ENCODE results near the gene UST. TPM values are rescaled to one million over a fixed set of nuclear protein-coding genes. Genes with fewer than 3 reads are reported as not detected.

UST gene
- total RNA-seq, 1 experiment from 2014 or later, result 0.37 TPM

DNA sequence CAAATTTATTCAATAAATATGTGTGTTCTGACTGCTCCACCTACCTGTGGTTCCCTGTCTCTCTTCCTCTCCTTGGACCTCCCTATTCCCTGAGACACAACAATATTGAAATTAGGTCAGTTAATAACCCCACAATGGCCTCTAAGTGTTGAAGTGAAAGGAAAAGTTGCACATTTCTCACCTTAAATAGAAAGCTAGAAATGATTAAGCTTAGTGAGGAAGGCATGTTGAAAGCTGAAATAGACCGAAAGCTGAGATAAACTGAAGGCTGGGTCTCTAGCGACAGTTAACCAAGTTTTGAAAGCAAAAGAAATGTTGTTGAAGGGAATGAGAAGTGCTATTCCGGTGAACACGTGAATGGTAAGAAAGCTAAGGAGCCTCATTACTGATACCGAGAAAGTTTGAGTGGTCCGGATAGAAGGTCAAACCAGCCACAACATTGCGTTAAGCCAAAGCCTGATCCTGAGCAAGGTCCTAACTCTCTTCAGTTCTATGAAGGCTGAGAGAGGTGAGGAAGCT is 34.1 kb downstream of the UST start:
- in situ Hi-C loops (cut with HindIII; ENCODE audit: low pct_unique_long_range_greater_than_20kb, low sequenced_read_pairs), result no loop called here
- DNase-seq (ENCODE audit: low read depth), result no peak

DNA sequence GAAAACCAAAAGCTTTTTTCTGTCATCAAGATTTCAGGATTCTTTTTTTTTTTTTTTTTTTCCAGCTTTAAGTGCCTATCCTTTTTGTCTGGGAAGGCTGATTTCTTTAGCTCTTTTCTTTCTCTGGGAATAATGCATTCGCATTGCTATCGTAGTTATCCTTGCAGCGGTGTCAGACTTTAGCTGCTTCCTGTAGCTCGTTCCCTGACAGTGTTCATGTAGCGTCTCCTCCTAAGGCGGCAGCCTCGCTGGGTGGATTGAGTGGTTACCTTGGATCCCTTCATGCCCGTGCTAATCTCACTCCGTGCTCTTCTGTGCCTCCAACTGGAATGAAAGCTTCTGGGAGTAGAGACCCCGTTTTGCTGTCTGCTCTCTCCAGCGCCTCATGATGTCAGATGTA is 43.1 kb downstream of the UST start:
- in situ Hi-C loops (cut with HindIII; ENCODE audit: low pct_unique_long_range_greater_than_20kb, low sequenced_read_pairs), result no loop called here
- no peak for DNase-seq (ENCODE audit: low read depth)

DNA sequence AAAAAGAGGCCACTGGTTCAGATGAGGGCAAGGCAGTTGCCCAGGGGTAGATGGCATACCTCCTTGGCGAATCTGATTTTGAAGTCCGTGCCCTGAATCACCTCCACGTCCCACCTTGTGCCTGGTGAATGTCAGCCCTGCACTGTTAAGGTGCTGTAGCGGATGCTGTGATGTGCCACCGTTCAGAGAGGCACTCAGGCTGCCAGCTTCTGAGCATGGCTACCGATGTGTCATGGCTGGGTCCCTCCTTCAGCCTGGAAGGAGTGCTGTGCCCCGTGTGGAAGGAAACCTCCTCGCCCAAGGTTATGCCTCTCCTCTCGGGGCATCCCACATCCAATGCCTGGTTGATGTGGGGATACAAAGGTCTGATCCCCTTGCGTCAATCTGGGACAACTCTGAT is 43.6 kb downstream of the UST start:
- in situ Hi-C loops (cut with HindIII; ENCODE audit: low pct_unique_long_range_greater_than_20kb, low sequenced_read_pairs), result no loop called here
- DNase-seq (ENCODE audit: low read depth), result no peak

DNA sequence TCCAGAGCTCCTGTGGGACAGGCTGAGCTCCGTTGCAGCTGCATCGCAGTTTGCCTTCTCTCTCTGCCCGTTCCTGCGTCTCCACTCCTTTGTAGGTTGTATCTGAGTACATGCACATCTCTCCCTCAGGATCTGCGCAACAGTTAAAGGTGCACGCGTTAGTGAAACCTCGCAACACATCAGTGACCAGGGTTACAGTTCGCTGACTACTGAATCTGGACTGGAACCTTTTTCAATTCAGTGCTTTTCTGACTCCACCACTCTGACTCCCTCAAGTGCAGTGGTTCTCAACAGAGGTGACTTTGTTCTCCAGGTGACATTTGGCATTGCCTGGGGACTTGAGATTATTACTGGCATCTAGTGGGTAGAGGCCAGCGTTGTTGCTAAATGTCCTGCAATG is 44.0 kb downstream of the UST start:
- in situ Hi-C loops (cut with HindIII; ENCODE audit: low pct_unique_long_range_greater_than_20kb, low sequenced_read_pairs), result no loop called here

DNA sequence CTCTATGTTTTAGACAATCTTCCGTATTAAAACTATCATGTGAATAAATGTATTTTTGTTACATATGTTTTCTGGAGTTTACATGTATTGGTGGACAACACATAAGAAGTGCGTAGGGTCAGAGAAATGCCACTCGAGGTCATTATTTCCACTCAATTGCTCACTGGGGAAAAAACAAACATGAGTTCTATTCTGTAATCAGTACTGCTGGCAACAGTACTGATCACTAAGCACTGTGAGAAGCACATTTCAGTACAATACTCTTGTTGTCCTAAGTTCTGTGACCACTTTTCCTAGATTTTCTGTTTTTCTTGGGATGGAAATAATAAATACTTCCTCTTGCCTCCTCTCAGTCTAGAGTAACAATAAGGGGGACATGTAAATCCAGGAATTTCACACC is 44.5 kb downstream of the UST start:
- in situ Hi-C loops (cut with HindIII; ENCODE audit: low pct_unique_long_range_greater_than_20kb, low sequenced_read_pairs), result no loop called here
- DNase-seq (ENCODE audit: low read depth), result no peak

More for the DNA sequence above, 44.0 kb downstream of the UST start:
- peak; percentile 31 for DNase-seq (ENCODE audit: low read depth)

DNA sequence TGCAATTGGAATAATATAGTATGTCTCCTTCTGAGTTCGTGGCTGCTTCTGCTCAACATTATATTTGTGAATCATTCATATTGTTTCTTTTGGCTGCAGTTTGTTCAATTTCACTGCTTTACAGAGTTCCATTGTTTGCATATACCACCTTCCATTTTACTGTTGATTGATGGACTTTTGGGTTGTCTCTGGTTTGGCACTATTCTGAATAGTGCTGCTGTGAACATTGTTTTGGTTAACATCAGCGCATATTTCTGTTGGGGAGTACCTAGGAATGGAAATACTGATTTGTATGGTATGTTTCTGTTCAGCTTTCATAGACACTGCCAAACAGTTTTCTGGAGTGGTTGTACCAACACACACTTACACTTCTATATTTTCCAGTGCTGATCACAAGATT is 46.9 kb downstream of the UST start:
- in situ Hi-C loops (cut with HindIII; ENCODE audit: low pct_unique_long_range_greater_than_20kb, low sequenced_read_pairs), result no loop called here
- no peak for DNase-seq (ENCODE audit: low read depth)

DNA sequence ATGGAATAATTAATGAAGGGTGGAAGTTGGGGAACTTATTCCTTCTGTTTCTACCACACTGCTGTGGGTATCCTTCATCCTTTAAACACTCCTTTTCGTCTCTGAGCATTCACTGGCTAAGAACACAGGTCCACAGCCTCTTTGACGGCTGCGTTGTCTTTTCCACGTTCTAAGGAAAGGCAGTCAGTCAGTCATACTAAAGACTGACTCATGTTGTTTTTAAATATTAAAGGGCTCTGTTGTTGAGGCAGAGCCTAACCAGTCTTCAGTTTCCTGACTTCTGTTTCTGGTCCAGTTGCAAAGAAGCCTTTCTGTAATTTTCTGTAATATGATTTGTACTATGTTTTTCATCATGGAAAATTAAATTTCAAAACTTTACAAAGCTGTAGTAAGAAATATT is 48.0 kb downstream of the UST start:
- in situ Hi-C loops (cut with HindIII; ENCODE audit: low pct_unique_long_range_greater_than_20kb, low sequenced_read_pairs), result no loop called here

DNA sequence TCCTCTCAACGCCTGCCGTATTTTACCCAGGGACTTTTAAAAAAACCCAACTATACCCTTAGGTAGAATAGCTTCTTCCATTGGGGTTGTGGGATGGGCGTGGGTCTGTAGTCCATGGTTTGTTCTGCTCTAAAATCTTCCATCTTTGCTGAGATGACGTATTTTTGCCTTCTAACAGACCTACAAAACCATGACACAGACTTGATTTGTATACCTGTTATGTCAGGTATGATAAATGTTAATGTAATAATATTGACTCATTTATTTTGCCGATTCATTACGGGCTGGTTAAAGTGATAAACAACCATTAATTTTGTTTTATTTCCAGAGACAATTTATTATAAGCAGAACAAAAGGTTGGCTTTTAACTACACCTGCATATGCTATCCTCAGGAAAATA is 48.7 kb downstream of the UST start:
- in situ Hi-C loops (cut with HindIII; ENCODE audit: low pct_unique_long_range_greater_than_20kb, low sequenced_read_pairs), result no loop called here
- DNase-seq (ENCODE audit: low read depth), result no peak

More for the DNA sequence above, 48.0 kb downstream of the UST start:
- no peak for DNase-seq (ENCODE audit: low read depth)

DNA sequence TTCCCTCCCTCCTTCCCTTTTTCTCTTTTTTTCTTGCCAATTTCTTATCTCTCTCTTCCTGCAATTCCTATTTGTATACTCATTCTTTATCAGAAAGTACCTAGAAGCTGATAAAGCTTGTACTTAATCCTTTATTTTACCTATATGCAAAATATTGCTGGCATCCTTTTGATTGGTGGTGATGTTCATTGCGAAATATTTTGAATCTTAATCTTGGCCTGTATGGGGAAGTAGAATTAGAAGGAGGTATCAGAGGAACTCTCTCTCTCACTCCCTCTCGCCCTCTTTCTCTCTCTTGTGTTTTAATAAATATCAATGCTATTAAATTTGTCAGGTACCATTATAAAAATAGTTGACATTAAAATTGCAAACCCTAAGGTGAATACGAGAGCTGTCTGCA is 52.8 kb downstream of the UST start:
- in situ Hi-C loops (cut with HindIII; ENCODE audit: low pct_unique_long_range_greater_than_20kb, low sequenced_read_pairs), result no loop called here
- no peak for DNase-seq (ENCODE audit: low read depth)

DNA sequence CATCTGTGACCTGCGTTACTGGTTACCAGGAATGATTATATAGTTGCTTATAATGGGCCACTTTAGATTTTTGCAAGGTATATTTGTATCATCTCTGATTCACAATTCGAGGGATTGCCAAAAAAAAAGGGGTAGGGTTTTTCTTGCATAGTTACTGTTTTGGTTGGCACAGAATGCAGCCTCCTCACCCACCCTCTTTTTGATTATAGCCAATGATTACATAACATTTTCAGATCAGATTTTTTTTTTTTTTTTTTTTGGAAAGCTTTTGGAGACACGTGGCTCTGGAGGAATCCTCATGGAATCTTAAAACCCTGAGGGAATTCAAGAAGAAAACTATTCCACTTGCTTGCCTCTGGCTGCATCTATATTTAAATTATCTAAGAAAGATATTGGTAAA is 53.7 kb downstream of the UST start:
- DNase-seq (ENCODE audit: low read depth), result no peak
- in situ Hi-C loops (cut with HindIII; ENCODE audit: low pct_unique_long_range_greater_than_20kb, low sequenced_read_pairs), result no loop called here

DNA sequence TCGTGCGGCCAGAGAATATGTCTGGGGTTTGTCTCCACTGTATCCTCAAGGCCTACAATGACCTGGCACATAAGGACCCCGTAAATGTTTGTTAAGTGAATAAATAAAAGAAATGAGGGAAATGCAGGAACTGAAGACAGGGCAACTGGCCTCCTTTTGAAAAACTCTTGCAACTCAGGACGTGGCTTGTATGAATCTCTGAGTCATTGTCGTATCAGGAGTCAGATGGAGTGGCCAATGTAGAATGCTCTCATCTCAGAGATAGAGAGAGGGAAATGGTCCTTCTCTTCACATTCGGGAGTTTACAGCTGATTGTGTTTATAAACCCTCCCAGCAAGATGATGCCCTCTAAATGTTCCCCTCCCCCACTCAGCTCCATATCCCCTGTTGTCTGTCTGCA is 57.1 kb downstream of the UST start:
- in situ Hi-C loops (cut with HindIII; ENCODE audit: low pct_unique_long_range_greater_than_20kb, low sequenced_read_pairs), result no loop called here
- no peak for DNase-seq (ENCODE audit: low read depth)

DNA sequence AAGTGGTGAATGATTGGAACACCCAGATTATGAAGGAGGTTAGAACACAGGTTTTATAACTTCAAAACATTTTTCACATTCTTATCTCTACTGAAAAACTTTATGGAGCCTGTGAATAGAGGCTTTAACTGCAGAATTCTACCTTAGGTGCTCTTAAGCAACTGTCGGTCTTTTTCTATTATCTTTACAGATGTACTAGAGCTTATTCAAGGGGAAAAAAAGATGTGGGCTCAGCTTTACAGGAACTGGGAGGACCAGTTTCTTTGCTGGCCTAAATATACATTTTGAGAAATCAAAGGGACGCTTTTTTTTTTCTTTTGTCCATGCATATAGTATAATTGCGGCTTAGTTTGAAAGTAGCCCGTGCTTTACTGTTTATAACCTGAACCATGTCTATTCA is 58.9 kb downstream of the UST start:
- in situ Hi-C loops (cut with HindIII; ENCODE audit: low pct_unique_long_range_greater_than_20kb, low sequenced_read_pairs), result no loop called here
- no peak for DNase-seq (ENCODE audit: low read depth)

DNA sequence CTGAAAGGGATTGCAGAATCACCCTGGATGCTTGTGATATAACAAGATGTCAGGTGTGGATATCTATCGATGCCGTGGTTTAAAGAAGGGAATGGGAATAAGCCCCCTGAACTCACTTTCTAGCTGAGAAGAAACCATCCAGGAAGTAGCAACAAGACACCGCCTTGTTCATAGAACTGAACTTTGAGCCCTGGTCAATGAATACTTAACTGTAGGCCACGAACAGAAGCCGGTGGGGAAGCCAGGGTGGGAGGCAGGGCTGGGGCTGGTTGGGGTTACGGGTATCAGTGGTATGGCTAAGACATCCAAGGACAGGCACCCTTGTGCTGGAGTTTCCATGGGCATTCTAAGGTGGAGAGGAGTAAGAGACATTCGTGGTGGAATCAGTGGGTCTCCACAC is 61.0 kb downstream of the UST start:
- in situ Hi-C loops (cut with HindIII; ENCODE audit: low pct_unique_long_range_greater_than_20kb, low sequenced_read_pairs), result no loop called here
- no peak for DNase-seq (ENCODE audit: low read depth)

DNA sequence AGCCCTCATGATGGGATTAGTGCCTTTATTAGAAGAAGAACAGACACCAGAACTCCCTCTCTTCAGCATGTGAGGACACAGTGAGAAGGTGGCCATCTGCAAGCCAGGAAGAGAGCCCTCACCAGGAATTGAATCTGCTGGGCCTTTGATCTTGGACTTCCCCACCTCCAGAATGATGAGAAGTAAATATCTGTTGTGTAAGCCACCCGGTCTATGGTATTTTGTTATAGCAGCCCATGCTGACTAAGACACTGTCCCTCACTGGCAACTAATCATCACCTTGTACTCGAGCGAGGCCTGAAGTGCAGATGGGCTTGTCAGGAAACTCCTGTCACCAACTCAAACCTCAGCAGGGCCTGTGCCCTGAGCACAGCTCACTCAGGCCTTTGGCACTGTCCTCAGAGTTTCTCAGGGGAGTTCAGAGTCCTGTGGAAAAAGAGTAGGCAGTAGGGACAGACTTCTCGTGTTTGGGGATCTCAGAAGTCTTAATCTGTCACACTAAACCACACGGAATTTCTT is 62.0 kb downstream of the UST start:
- DNase-seq (ENCODE audit: low read depth), result no peak
- in situ Hi-C loops (cut with HindIII; ENCODE audit: low pct_unique_long_range_greater_than_20kb, low sequenced_read_pairs), result no loop called here

DNA sequence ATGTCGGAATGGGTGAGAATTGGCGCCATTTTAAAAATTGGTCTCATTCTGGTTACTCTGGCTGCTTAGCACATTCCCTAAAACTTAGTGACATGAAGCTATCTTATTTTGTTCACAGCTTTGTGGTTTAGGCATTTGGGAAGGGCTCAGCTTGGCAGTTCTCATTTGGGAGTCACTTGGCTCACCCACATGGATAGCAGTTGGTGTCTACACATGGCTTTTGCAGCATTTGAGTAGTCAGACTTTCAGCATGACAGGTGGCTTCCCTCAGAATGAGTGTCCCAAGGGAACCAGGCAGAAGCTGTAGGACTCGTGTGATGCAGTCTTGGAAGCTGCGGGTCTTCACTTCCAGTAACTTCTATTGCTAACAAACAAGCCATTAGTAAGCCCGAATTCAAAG is 64.6 kb downstream of the UST start:
- in situ Hi-C loops (cut with HindIII; ENCODE audit: low pct_unique_long_range_greater_than_20kb, low sequenced_read_pairs), result no loop called here
- no peak for DNase-seq (ENCODE audit: low read depth)

DNA sequence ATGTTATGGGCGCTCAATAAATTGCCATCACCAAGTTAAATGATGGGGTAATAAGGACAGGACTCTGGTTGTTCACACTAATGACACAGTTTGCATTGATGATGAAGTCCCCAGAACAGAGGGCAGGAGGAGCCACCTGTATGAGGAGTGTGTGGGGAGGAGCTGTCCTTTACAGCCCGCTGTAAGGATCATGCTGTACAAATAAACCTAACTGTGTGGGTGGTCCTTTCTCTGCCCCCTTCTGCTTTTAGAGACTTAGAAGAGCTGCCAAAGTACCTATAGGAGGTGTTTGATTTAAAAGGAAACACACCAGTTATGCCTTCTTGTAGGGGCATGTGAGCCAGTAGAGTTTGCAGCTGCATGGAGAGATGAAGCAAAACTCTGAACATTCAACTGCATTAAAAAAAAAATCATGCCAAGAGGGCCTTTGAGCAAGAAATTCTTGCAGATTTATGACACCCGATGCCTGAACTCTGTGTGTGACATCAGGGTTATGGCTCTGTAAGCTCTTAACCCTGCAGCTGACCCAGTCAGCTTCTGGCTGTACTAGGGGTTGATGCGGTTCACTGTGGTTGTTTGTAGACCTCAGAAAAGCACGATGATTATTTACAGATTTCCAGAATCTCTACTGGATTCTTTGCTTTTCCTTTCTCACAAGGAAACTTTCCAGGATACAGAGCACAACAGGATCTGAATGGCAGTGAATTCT is 67.4 kb downstream of the UST start:
- in situ Hi-C loops (cut with HindIII; ENCODE audit: low pct_unique_long_range_greater_than_20kb, low sequenced_read_pairs), result no loop called here
- DNase-seq (ENCODE audit: low read depth), result no peak

DNA sequence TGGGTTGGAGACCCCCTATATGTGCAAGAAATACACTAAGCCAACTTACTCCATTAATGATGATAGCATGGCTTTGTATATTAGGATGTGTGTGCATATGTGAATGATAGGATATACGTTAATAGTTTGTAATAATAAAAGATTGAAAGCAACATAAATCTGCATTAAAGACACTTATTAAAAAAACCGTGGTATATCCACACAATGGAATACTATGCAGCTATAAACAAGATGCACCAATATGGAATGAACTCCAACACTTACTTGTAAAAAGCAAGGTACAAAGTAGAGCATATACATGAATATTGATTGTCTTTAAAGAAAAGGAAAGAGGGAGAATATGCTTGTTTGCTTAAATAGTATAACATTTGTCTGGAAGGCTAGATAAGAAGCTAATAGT is 68.0 kb downstream of the UST start:
- in situ Hi-C loops (cut with HindIII; ENCODE audit: low pct_unique_long_range_greater_than_20kb, low sequenced_read_pairs), result no loop called here
- no peak for DNase-seq (ENCODE audit: low read depth)

DNA sequence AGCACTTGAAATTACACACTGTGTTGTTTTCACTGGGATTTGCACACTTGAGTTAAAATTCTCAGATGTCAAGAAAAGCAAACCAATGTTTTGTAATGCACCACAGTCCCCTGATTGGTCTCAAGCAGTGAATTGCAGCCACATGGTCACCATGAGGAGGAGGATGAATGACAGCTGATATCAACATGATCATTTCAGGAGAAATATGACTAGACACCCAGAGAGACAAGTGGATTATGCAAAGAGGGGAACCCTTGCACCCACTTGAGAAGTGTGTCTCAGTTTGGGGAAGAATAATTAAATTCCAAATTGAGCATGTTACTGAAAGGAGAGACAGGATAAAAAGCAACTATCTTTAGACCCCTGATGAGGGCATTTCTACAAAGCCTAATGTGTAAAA is 69.3 kb downstream of the UST start:
- no peak for DNase-seq (ENCODE audit: low read depth)
- in situ Hi-C loops (cut with HindIII; ENCODE audit: low pct_unique_long_range_greater_than_20kb, low sequenced_read_pairs), result no loop called here

DNA sequence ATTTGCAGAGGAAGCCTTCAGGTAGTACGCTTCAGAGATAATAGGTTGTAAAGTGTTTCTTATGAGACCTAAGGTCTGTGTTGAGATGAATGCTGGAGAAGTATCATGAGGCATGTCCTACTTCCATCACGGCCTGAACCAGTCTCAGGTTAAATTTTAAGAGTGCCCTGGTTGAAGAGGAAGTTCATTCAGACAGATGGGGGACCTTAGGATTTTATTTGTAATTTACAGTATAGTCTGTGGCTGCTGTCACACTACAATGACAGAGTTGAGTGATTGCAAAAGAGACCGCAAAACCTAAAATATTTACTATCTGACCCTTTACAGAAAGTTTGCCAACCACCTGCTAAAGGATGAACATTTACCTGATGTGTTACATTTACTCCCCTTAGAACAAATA is 70.9 kb downstream of the UST start:
- in situ Hi-C loops (cut with HindIII; ENCODE audit: low pct_unique_long_range_greater_than_20kb, low sequenced_read_pairs), result no loop called here
- no peak for DNase-seq (ENCODE audit: low read depth)

DNA sequence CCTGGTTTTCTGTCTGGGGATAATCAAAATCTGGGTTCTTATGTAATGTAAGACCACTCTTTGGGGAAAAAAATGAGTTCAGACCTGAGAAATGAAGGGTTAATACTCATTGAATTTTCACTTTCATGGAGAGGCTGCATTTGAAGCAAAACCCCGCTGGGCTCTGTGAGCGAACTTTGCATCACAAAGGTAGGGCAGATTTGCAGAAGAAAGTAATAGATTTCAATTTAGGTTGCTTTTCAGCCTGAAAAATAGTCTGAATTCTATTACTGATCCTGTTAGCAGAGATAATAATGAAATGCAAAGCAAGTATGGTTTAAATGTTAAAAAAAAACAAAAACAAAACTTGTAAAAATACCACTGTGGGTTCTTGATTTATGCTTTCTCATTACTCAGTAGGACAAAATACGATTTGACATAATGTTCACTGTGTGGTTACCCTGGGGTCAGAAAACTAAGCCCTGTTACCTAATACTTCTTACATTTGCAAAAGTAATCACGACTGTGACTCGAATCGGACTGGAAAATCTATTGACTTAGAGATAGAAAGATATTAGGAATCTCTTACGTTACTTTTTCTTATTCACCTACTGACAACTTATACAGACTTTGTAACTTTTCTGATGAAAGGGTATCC is 72.2 kb downstream of the UST start:
- in situ Hi-C loops (cut with HindIII; ENCODE audit: low pct_unique_long_range_greater_than_20kb, low sequenced_read_pairs), result no loop called here
- no peak for DNase-seq (ENCODE audit: low read depth)

Data from Caki2 (cell line).